Upper lobe of right lung (tissue), 1 donor: ENCODE data around the gene POLR2F. TPM values are rescaled to one million over a fixed set of nuclear protein-coding genes. Genes with fewer than 3 reads are reported as not detected.
"Not testable (repeated sequence)": the region's sequence is repeated elsewhere in the genome, so short reads cannot be mapped to it uniquely, and the experiment has no call there.

ENCODE experiments used
- ATAC-seq: fragments of 200-7000 bp; cut with Tn5 transposase; one replicate; pipeline ENCODE4 v1.9.1; 2020; ENCODE audit warnings: mild to moderate bottlenecking, moderate library complexity
- DNase-seq: peaks from one replicate; pipeline ENCODE4 v3.0.0-alpha.2; 2020
- H3K27ac ChIP-seq: fragments of 200-600 bp; one replicate; pipeline ENCODE4 v1.8.0; 2022
- H3K27me3 ChIP-seq: fragments of 200-600 bp; one replicate; pipeline ENCODE4 v1.8.0; 2022; ENCODE audit warnings: mild to moderate bottlenecking
- H3K36me3 ChIP-seq: fragments of 200-600 bp; one replicate; pipeline ENCODE4 v1.8.0; 2022
- H3K4me1 ChIP-seq: fragments of 200-600 bp; one replicate; pipeline ENCODE4 v1.8.0; 2022
- H3K4me3 ChIP-seq: fragments of 200-600 bp; one replicate; pipeline ENCODE4 v1.8.0; 2022; ENCODE audit warnings: mild to moderate bottlenecking
- H3K9me3 ChIP-seq: fragments of 200-600 bp; one replicate; pipeline ENCODE4 v1.8.0; 2022
- CTCF ChIP-seq: fragments of 200-600 bp; IDR thresholded peaks from one replicate; pipeline ENCODE4 v1.8.0; 2022; ENCODE audit warnings: antibody characterized with exemption
- intact Hi-C: fragments of 100-400 bp; cut with DNase I; formaldehyde crosslinking; loops from one replicate; pipeline ENCODE4 v1.11.0; 2022
- total RNA-seq: library from RNA; stranded (reverse); fragmentation: NEBNext Ultra II Directional; extraction: Animal tissue kit (Norgen Biotek cat#: 25700); gene quantifications from one replicate; pipeline ENCODE4 v1.2.1, GENCODE V29; 2021
- donor health status: DM: no; HTN: yes; CAD: no; lungs with severe emphysema.

Gene POLR2F
- total RNA-seq, 1 donor from 2014 or later = 49.0 TPM

GRCh38 chr22:37971475-37972434 is 18.3 kb downstream of the POLR2F start:
- Histone ChIP-seq H3K27ac (no peak overlapping the region), H3K27me3 (no peaks in the 10 kb centered on the region), H3K4me1 (no peaks in the 10 kb centered on the region), H3K4me3 (no peak overlapping the region), H3K9me3 (no peaks in the 10 kb centered on the region), H3K36me3 (peaks cover 33% of the 10 kb centered on the region)
- intact Hi-C loops = no loop called here
- ATAC-seq (no peak), DNase-seq (no peak)
- TF ChIP-seq CTCF = no peak

GRCh38 chr22:37972527-37972926 is 19.0 kb downstream of the POLR2F start:
- no peaks in the 10 kb centered on the region for H3K9me3 ChIP-seq
- intact Hi-C loops = no loop called here
- no peak for TF ChIP-seq CTCF
- DNase-seq (no peak), ATAC-seq (no peak)
- H3K27me3 ChIP-seq = no peaks in the 10 kb centered on the region
- H3K27ac ChIP-seq = no peak overlapping the region
- no peaks in the 10 kb centered on the region for H3K4me1 ChIP-seq
- no peak overlapping the region for H3K4me3 ChIP-seq
- H3K36me3 ChIP-seq = peaks cover 26% of the 10 kb centered on the region

- Histone ChIP-seq H3K4me1 (no peaks in the 10 kb centered on the region), H3K27me3 (no peaks in the 10 kb centered on the region), H3K4me3 (no peak overlapping the region), H3K27ac (no peak overlapping the region), H3K36me3 (peaks cover 16% of the 10 kb centered on the region), H3K9me3 (no peaks in the 10 kb centered on the region)
- DNase-seq (no peak), ATAC-seq (no peak)
- no peak for TF ChIP-seq CTCF
- intact Hi-C loops = no loop called here
Observed at GRCh38 chr22:37973271-37974170, 20.0 kb downstream of the POLR2F start.

- H3K4me3 ChIP-seq = no peak overlapping the region
- no peak for TF ChIP-seq CTCF
- H3K27ac ChIP-seq = no peak overlapping the region
- ATAC-seq = no peak
- H3K36me3 ChIP-seq = peaks cover 12% of the 10 kb centered on the region
- no peaks in the 10 kb centered on the region for H3K9me3 ChIP-seq
- intact Hi-C loops = no loop called here
- no peaks in the 10 kb centered on the region for H3K4me1 ChIP-seq
- no peak for DNase-seq
- H3K27me3 ChIP-seq = no peaks in the 10 kb centered on the region
Observed at GRCh38 chr22:37975153-37975552, 21.7 kb downstream of the POLR2F start.

GRCh38 chr22:37976022-37976421 is 22.5 kb downstream of the POLR2F start:
- intact Hi-C loops, H3K27ac ChIP-seq, DNase-seq, H3K9me3 ChIP-seq, H3K4me3 ChIP-seq, H3K27me3 ChIP-seq, ATAC-seq, H3K4me1 ChIP-seq: not testable (repeated sequence)
- H3K36me3 ChIP-seq = peaks cover 12% of the 10 kb centered on the region

GRCh38 chr22:37976547-37976946 is 23.0 kb downstream of the POLR2F start:
- Histone ChIP-seq H3K4me1 (no peaks in the 10 kb centered on the region), H3K27ac (no peak overlapping the region), H3K4me3 (no peak overlapping the region), H3K9me3 (no peaks in the 10 kb centered on the region), H3K36me3 (peaks cover 12% of the 10 kb centered on the region), H3K27me3 (no peaks in the 10 kb centered on the region)
- ATAC-seq = no peak
- TF ChIP-seq CTCF = no peak
- intact Hi-C loops = no loop called here
- no peak for DNase-seq
